ENCODE measurements around the gene ASCC2. TPM values are rescaled to one million over a fixed set of nuclear protein-coding genes. Genes with fewer than 3 reads are reported as not detected.
"Not testable (repeated sequence)": the region's sequence is repeated elsewhere in the genome, so short reads cannot be mapped to it uniquely, and the experiment has no call there.

ASCC2 gene
- total and polyA plus RNA-seq, 2 experiments from 2014 or later, result 30.5 to 31.3 TPM

- H4K20me1 ChIP-seq (replicated peaks; ENCODE audit: insufficient read depth), result peaks cover 4% of the 10 kb centered on the region; the same call in 1 of the 2 replicates
- no peaks in the 10 kb centered on the region for H3K27me3 ChIP-seq (ENCODE audit: insufficient read depth)
- H3K36me3 ChIP-seq (ENCODE audit: insufficient read depth), result no peaks in the 10 kb centered on the region
- peaks cover 5% of the 10 kb centered on the region; the same call in 2 of the 3 replicates for H3K36me3 Mint-ChIP-seq (ENCODE audit: low read depth)
- H2AFZ ChIP-seq, result no peak overlapping the region
- TF ChIP-seq CREB1 (CRISPR knock-in tag; IDR thresholded peaks at IDR 0.05; ENCODE audit: low read depth), result no peak
- no peak for DNase-seq (ENCODE audit: low spot score)
- no peaks in the 10 kb centered on the region for H3K79me2 ChIP-seq (replicated peaks; ENCODE audit: insufficient read depth)
- no peaks in the 10 kb centered on the region for H3K9me2 ChIP-seq (ENCODE audit: insufficient read depth)
- H3F3A ChIP-seq (replicated peaks; ENCODE audit: low read depth), result 0 out of 2 replicates have a peak, but pooled peaks cover 3% of the 10 kb centered on the region
- H3K4me1 Mint-ChIP-seq, result no peaks in the 10 kb centered on the region
- H3K4me2 ChIP-seq, result no peak overlapping the region
- H3K27ac ChIP-seq (ENCODE audit: low read depth), result no peak overlapping the region
- no peak for ATAC-seq
- H3K27me3 Mint-ChIP-seq (ENCODE audit: insufficient read depth, low read depth, poor library complexity), result peaks cover 2% of the 10 kb centered on the region
- H3K9me3 Mint-ChIP-seq, result no peaks in the 10 kb centered on the region
- no peak overlapping the region for H3K27ac Mint-ChIP-seq
- H3K4me1 ChIP-seq (ENCODE audit: insufficient read depth), result no peaks in the 10 kb centered on the region
- no peak overlapping the region for H3K4me3 Mint-ChIP-seq
- H3K4me3 ChIP-seq, result no peak overlapping the region
Measured at GRCh38 chr22:29830585-29830984, 7.5 kb downstream of the ASCC2 start.

GRCh38 chr22:29827726-29828125 lies 10.3 kb downstream of the ASCC2 start:
- not testable (repeated sequence) for H3K27me3 ChIP-seq (ENCODE audit: insufficient read depth); H3K9me3 Mint-ChIP-seq; H3K4me2 ChIP-seq; H3K27ac ChIP-seq (ENCODE audit: low read depth); H3F3A ChIP-seq (replicated peaks; ENCODE audit: low read depth); H3K4me3 ChIP-seq; H3K79me2 ChIP-seq (replicated peaks; ENCODE audit: insufficient read depth); H3K9me2 ChIP-seq (ENCODE audit: insufficient read depth); H3K4me1 Mint-ChIP-seq; H3K4me3 Mint-ChIP-seq; H4K20me1 ChIP-seq (replicated peaks; ENCODE audit: insufficient read depth); DNase-seq (ENCODE audit: low spot score); ATAC-seq; H3K36me3 ChIP-seq (ENCODE audit: insufficient read depth); H3K4me1 ChIP-seq (ENCODE audit: insufficient read depth); H2AFZ ChIP-seq; H3K27me3 Mint-ChIP-seq (ENCODE audit: insufficient read depth, low read depth, poor library complexity)
- Mint-ChIP-seq H3K27ac (peak overlapping the region; percentile 10), H3K36me3 (ENCODE audit: low read depth) (peaks cover 11% of the 10 kb centered on the region; the same call in 2 of the 3 replicates)

GRCh38 chr22:29827091-29827490 lies 11.0 kb downstream of the ASCC2 start:
- no peaks in the 10 kb centered on the region for H3K4me1 ChIP-seq (ENCODE audit: insufficient read depth)
- no peaks in the 10 kb centered on the region for H3K9me2 ChIP-seq (ENCODE audit: insufficient read depth)
- DNase-seq (ENCODE audit: low spot score) (no peak), ATAC-seq (no peak)
- Mint-ChIP-seq H3K4me1 (peaks cover 3% of the 10 kb centered on the region; the same call in 1 of the 3 replicates), H3K36me3 (ENCODE audit: low read depth) (peaks cover 13% of the 10 kb centered on the region), H3K9me3 (no peaks in the 10 kb centered on the region), H3K27me3 (ENCODE audit: insufficient read depth, low read depth, poor library complexity) (peaks cover 2% of the 10 kb centered on the region), H3K27ac (no peak overlapping the region), H3K4me3 (no peak overlapping the region)
- peaks cover 4% of the 10 kb centered on the region; the same call in 1 of the 2 replicates for H4K20me1 ChIP-seq (replicated peaks; ENCODE audit: insufficient read depth)
- no peaks in the 10 kb centered on the region for H3K27me3 ChIP-seq (ENCODE audit: insufficient read depth)
- no peak overlapping the region for H3K4me3 ChIP-seq
- H3K79me2 ChIP-seq (replicated peaks; ENCODE audit: insufficient read depth), result no peaks in the 10 kb centered on the region
- H2AFZ ChIP-seq, result no peak overlapping the region
- H3F3A ChIP-seq (replicated peaks; ENCODE audit: low read depth), result peaks cover 3% of the 10 kb centered on the region; the same call in 1 of the 2 replicates
- peaks cover 8% of the 10 kb centered on the region for H3K36me3 ChIP-seq (ENCODE audit: insufficient read depth)
- no peak overlapping the region for H3K4me2 ChIP-seq
- no peak overlapping the region for H3K27ac ChIP-seq (ENCODE audit: low read depth)
- TF ChIP-seq STAT1 (IDR thresholded peaks at IDR 0.05; ENCODE audit: unreplicated experiment) (no peak), CTCF (conservative IDR thresholded peaks at IDR 0.05; ENCODE audit: low read depth in 2 of 2) (no peak), ZNF462 (CRISPR knock-in tag; IDR thresholded peaks at IDR 0.05) (no peak), ETS1 (IDR thresholded peaks at IDR 0.05) (no peak), POLR2AphosphoS5 (IDR thresholded peaks at IDR 0.05; ENCODE audit: low read depth) (no peak), NANOG (IDR thresholded peaks at IDR 0.05; ENCODE audit: borderline replicate concordance) (no peak), EZH2 (IDR thresholded peaks at IDR 0.05; ENCODE audit: low read depth, unreplicated experiment) (no peak), ZNF114 (CRISPR knock-in tag; IDR thresholded peaks at IDR 0.05) (no peak)
